T follicular helper cell (primary cell): ENCODE measurements around the gene POU6F2.
"Not testable (repeated sequence)": the region's sequence is repeated elsewhere in the genome, so short reads cannot be mapped to it uniquely, and the experiment has no call there.

Experiments
- DNase-seq: peaks from one replicate; pipeline ENCODE4 v3.0.0-alpha.2; 2020; ENCODE audit warnings: low read depth

POU6F2 gene

GRCh38 chr7:38992203-38992602, 14.5 kb downstream of the POU6F2 start:
- DNase-seq, result no peak

- no peak for DNase-seq
These were observed 23.9 kb downstream of the POU6F2 start for GRCh38 chr7:39001595-39001994.

- DNase-seq, result no peak
These were observed 25.0 kb downstream of the POU6F2 start for GRCh38 chr7:39002755-39003154.

GRCh38 chr7:39005036-39005435, 27.3 kb downstream of the POU6F2 start:
- no peak for DNase-seq

- DNase-seq, result no peak
These were observed 27.8 kb downstream of the POU6F2 start for GRCh38 chr7:39005461-39005860.

- DNase-seq, result not testable (repeated sequence)
These were observed 35.6 kb downstream of the POU6F2 start for GRCh38 chr7:39013049-39013939.

GRCh38 chr7:39016609-39017008, 38.9 kb downstream of the POU6F2 start:
- DNase-seq, result no peak

- no peak for DNase-seq
These were observed 39.7 kb downstream of the POU6F2 start for GRCh38 chr7:39017369-39017915.

- no peak for DNase-seq
These were observed 45.1 kb downstream of the POU6F2 start for GRCh38 chr7:39022796-39023195.

GRCh38 chr7:39027491-39027890, 49.8 kb downstream of the POU6F2 start:
- no peak for DNase-seq

- no peak for DNase-seq
These were observed 56.3 kb downstream of the POU6F2 start for GRCh38 chr7:39033885-39034624.

GRCh38 chr7:39035156-39035555, 57.4 kb downstream of the POU6F2 start:
- DNase-seq, result no peak

- no peak for DNase-seq
These were observed 58.2 kb downstream of the POU6F2 start for GRCh38 chr7:39035903-39036302.

GRCh38 chr7:39042670-39043069, 65.0 kb downstream of the POU6F2 start:
- DNase-seq, result no peak

GRCh38 chr7:39043531-39043930, 65.8 kb downstream of the POU6F2 start:
- DNase-seq, result no peak

- DNase-seq, result no peak
These were observed 66.8 kb downstream of the POU6F2 start for GRCh38 chr7:39044489-39044888.

GRCh38 chr7:39045231-39045630, 67.5 kb downstream of the POU6F2 start:
- DNase-seq, result no peak

- DNase-seq, result no peak
These were observed 73.6 kb downstream of the POU6F2 start for GRCh38 chr7:39051279-39051678.

GRCh38 chr7:39051707-39052106, 74.0 kb downstream of the POU6F2 start:
- DNase-seq, result no peak

- no peak for DNase-seq
These were observed 77.0 kb downstream of the POU6F2 start for GRCh38 chr7:39054731-39055130.

GRCh38 chr7:39056153-39056552, 78.4 kb downstream of the POU6F2 start:
- DNase-seq, result no peak

- no peak for DNase-seq
These were observed 85.1 kb downstream of the POU6F2 start for GRCh38 chr7:39062811-39063210.

GRCh38 chr7:39069031-39069430, 91.3 kb downstream of the POU6F2 start:
- DNase-seq, result no peak
